Activated CD4-positive, alpha-beta T cell treated with anti-CD3 and anti-CD28 coated beads, Interleukin-2, amount 10 ng/mL, durations not matched to agents 7 days and 5 days (primary cell): Measurements from ENCODE around the gene ZCCHC14. TPM values are rescaled to one million over a fixed set of nuclear protein-coding genes. Genes with fewer than 3 reads are reported as not detected.
A peak's percentile ranks its signal among the peaks of the same experiment; 100 is the strongest.

Experiments
- CTCF ChIA-PET: fragments of 350-600 bp; sonication (Branson Sonifier 250); formaldehyde crosslinking; loops from one replicate; lab custom pipeline; 2021; ENCODE audit warnings: antibody characterized with exemption; lab: Charles Lee
- POLR2A ChIA-PET: fragments of 350-600 bp; sonication (Branson Sonifier 250); formaldehyde crosslinking; loops from one replicate; lab custom pipeline; 2021; ENCODE audit warnings: antibody characterized with exemption; lab: Charles Lee
- DNase-seq: peaks from one replicate; pipeline ENCODE4 v3.0.0-alpha.2; 2020
- H3K27ac Mint-ChIP-seq: one replicate; pipeline ENCODE4 v1.8.0; 2021; ENCODE audit warnings: mild to moderate bottlenecking, moderate library complexity, mixed read lengths
- H3K27me3 Mint-ChIP-seq: one replicate; pipeline ENCODE4 v1.8.0; 2021; ENCODE audit warnings: mixed read lengths
- H3K36me3 Mint-ChIP-seq: one replicate; pipeline ENCODE4 v1.8.0; 2021; ENCODE audit warnings: low read depth, mixed read lengths
- H3K4me1 Mint-ChIP-seq: one replicate; pipeline ENCODE4 v1.8.0; 2021; ENCODE audit warnings: mixed read lengths
- H3K4me3 Mint-ChIP-seq: one replicate; pipeline ENCODE4 v1.8.0; 2021; ENCODE audit warnings: mild to moderate bottlenecking, moderate library complexity, mixed read lengths
- H3K9me3 Mint-ChIP-seq: one replicate; pipeline ENCODE4 v1.8.0; 2021; ENCODE audit warnings: mixed read lengths
- total RNA-seq, 2 experiments: library from RNA; stranded (reverse); gene quantifications; one replicate each; pipeline ENCODE4 v1.2.3, GENCODE V29; 2021

The ZCCHC14 gene
- total RNA-seq, 2 experiments from 2014 or later, result 7.6 to 7.9 TPM

DNA sequence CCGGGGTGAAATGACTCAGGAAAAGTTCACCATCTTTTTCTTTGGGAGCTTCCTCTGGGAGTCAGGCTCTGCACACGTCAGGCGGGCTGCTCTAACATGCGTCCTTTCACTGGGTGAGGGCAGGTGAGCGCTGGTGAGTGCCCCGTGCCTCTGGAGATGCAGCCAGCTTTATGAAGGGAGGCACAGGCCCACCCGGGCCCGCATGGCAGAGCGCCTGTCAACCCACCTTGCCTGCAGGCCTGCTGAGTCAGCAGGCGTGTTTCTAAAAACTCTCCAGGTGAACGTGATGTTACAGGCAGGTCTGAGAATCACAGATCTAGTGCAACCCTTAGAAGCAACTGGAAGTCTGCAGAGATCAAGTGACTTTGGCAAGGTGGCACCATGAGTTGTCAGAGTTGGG is 82.3 kb downstream of the ZCCHC14 start:
- no peak overlapping the region for H3K4me3 Mint-ChIP-seq
- peaks cover 4% of the 10 kb centered on the region for H3K36me3 Mint-ChIP-seq
- ChIA-PET POLR2A (no interaction called here), CTCF (interaction anchor here (0.6 kb wide), 1 partner anchor 14 kb away, joined by 3 read pairs; no protein-coding TSS in a partner anchor)
- no peak overlapping the region for H3K27ac Mint-ChIP-seq
- no peaks in the 10 kb centered on the region for H3K9me3 Mint-ChIP-seq
- H3K4me1 Mint-ChIP-seq, result peaks cover 2% of the 10 kb centered on the region
- no peak for DNase-seq
- no peaks in the 10 kb centered on the region for H3K27me3 Mint-ChIP-seq

GRCh38 chr16:87409781-87410180 is 83.0 kb downstream of the ZCCHC14 start:
- H3K9me3 Mint-ChIP-seq, result no peaks in the 10 kb centered on the region
- H3K27ac Mint-ChIP-seq, result no peak overlapping the region
- CTCF ChIA-PET, result interaction anchor here (0.6 kb wide), 1 partner anchor 51 kb away, joined by 4 read pairs; no protein-coding TSS in a partner anchor
- H3K4me3 Mint-ChIP-seq, result no peak overlapping the region
- H3K27me3 Mint-ChIP-seq, result no peaks in the 10 kb centered on the region
- POLR2A ChIA-PET, result no interaction called here
- H3K4me1 Mint-ChIP-seq, result peaks cover 2% of the 10 kb centered on the region
- peaks cover 8% of the 10 kb centered on the region for H3K36me3 Mint-ChIP-seq
- no peak for DNase-seq

DNA sequence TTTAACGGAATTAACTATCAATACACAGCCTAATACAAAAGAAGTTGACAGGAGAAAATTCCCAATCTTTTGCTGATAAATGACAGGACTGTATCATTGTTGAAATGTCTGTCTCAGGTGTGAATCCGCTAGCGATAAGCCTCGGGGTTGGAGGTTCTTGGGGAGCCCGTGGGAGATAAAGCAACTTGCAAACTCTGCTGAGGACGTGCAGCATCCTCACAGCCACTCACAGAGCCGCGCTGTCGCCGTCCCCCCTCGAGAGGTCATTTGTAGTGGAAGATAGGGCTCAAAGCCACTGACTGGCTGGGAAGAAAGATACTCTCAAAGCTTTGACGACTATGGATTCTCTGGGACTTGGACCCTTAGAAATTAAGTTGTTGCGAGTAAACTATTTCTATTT is 83.7 kb downstream of the ZCCHC14 start:
- Mint-ChIP-seq H3K4me1 (peaks cover 2% of the 10 kb centered on the region), H3K36me3 (peaks cover 8% of the 10 kb centered on the region), H3K4me3 (no peak overlapping the region), H3K9me3 (no peaks in the 10 kb centered on the region), H3K27ac (no peak overlapping the region), H3K27me3 (no peaks in the 10 kb centered on the region)
- POLR2A ChIA-PET, result no interaction called here
- no peak for DNase-seq
- CTCF ChIA-PET, result no interaction called here

DNA sequence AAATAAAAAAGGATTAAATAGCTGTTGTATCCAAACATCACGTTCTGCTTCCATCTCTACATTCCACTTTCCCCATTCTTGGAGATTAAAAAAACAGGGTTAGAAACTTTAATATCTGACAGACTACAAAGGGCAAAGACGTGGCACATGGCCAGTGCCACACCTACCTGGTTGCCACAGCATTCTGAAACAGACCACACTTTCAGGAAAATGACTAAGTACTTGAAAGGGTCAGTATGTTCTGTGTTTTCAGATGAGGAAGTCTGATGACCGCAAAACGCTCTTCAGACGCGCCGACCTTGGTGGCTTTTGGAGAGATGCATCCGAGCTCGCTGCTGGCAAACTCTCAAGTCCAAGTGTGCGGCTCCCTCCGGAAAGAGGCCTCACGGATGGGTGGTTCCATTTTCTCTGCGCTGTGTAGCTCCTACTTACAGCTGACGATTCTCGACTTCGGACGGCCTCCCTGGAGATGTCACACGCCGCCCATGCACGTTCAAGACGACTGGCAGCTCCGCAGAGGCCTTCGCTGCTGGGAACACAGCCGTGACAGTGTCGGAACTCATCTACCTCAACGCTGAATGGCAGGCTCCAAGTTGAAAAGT is 85.2 kb downstream of the ZCCHC14 start:
- Mint-ChIP-seq H3K4me3 (no peak overlapping the region), H3K9me3 (no peaks in the 10 kb centered on the region), H3K4me1 (peaks cover 2% of the 10 kb centered on the region), H3K36me3 (peaks cover 17% of the 10 kb centered on the region), H3K27ac (no peak overlapping the region), H3K27me3 (no peaks in the 10 kb centered on the region)
- ChIA-PET POLR2A (no interaction called here), CTCF (interaction anchor here (1.3 kb wide), 1 partner anchor 9 kb away, joined by 3 read pairs; no protein-coding TSS in a partner anchor)
- DNase-seq, result no peak

- Mint-ChIP-seq H3K27me3 (no peaks in the 10 kb centered on the region), H3K4me3 (no peak overlapping the region), H3K27ac (no peak overlapping the region), H3K4me1 (peaks cover 2% of the 10 kb centered on the region), H3K36me3 (peaks cover 19% of the 10 kb centered on the region), H3K9me3 (no peaks in the 10 kb centered on the region)
- no peak for DNase-seq
- ChIA-PET CTCF (no interaction called here), POLR2A (no interaction called here)
Observed at GRCh38 chr16:87406495-87407088, 86.2 kb downstream of the ZCCHC14 start.

- Mint-ChIP-seq H3K27me3 (no peaks in the 10 kb centered on the region), H3K4me1 (peaks cover 2% of the 10 kb centered on the region), H3K9me3 (no peaks in the 10 kb centered on the region), H3K36me3 (peaks cover 25% of the 10 kb centered on the region), H3K27ac (no peak overlapping the region), H3K4me3 (no peak overlapping the region)
- no peak for DNase-seq
- CTCF ChIA-PET, result interaction anchor here (0.6 to 1.2 kb wide), 2 partner anchors 11 to 114 kb away, joined by 3 read pairs; no protein-coding TSS in a partner anchor
- POLR2A ChIA-PET, result no interaction called here
Observed at GRCh38 chr16:87404764-87405625, 87.8 kb downstream of the ZCCHC14 start.

- Mint-ChIP-seq H3K36me3 (peaks cover 20% of the 10 kb centered on the region), H3K9me3 (no peaks in the 10 kb centered on the region), H3K4me3 (no peak overlapping the region), H3K27ac (no peak overlapping the region), H3K4me1 (peaks cover 36% of the 10 kb centered on the region), H3K27me3 (no peaks in the 10 kb centered on the region)
- ChIA-PET CTCF (interaction anchor here (0.6 to 2.7 kb wide), 8 partner anchors 9 to 385 kb away, joined by 3 to 21 read pairs (median 4); partner anchors contain the start of gene FBXO31), POLR2A (no interaction called here)
- no peak for DNase-seq
Observed at GRCh38 chr16:87395181-87395842, 97.5 kb downstream of the ZCCHC14 start.

DNA sequence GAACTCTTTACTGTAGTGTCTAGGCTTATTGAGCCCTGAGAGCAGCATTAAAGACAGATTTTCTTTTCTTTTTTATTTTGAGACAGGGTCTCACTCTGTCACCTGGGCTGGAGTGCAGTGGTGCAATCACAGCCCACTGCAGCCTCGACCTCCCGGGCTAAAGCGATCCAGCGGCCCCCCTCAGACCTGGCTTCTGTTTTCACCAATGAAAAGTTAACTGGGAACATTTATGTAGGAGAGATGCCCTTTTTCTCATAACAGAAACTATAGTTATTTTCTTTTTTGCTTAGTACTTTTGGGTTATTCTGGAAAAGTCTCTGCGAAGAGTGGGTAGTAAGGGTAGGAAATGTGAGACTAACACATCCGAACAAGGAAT is 99.2 kb downstream of the ZCCHC14 start:
- no peaks in the 10 kb centered on the region for H3K27me3 Mint-ChIP-seq
- POLR2A ChIA-PET, result no interaction called here
- no peak for DNase-seq
- H3K4me1 Mint-ChIP-seq, result peaks cover 44% of the 10 kb centered on the region
- H3K36me3 Mint-ChIP-seq, result peaks cover 13% of the 10 kb centered on the region
- no peaks in the 10 kb centered on the region for H3K9me3 Mint-ChIP-seq
- H3K27ac Mint-ChIP-seq, result peak overlapping the region; percentile 95
- CTCF ChIA-PET, result interaction anchor here (1.0 to 2.7 kb wide), 6 partner anchors 10 to 242 kb away, joined by 3 to 21 read pairs (median 4); partner anchors contain the start of genes C16orf95 and FBXO31
- peak overlapping the region; percentile 91 for H3K4me3 Mint-ChIP-seq

GRCh38 chr16:87392821-87393679 is 99.8 kb downstream of the ZCCHC14 start:
- Mint-ChIP-seq H3K27me3 (no peaks in the 10 kb centered on the region), H3K27ac (peak overlapping the region; percentile 95), H3K9me3 (no peaks in the 10 kb centered on the region), H3K36me3 (peaks cover 13% of the 10 kb centered on the region), H3K4me3 (peak overlapping the region; percentile 91), H3K4me1 (peaks cover 51% of the 10 kb centered on the region)
- ChIA-PET POLR2A (no interaction called here), CTCF (interaction anchor here (1.6 to 2.7 kb wide), 4 partner anchors 9 to 76 kb away, joined by 4 to 21 read pairs (median 4); partner anchors contain the start of genes C16orf95 and FBXO31)
- DNase-seq, result peak; percentile 49

DNA sequence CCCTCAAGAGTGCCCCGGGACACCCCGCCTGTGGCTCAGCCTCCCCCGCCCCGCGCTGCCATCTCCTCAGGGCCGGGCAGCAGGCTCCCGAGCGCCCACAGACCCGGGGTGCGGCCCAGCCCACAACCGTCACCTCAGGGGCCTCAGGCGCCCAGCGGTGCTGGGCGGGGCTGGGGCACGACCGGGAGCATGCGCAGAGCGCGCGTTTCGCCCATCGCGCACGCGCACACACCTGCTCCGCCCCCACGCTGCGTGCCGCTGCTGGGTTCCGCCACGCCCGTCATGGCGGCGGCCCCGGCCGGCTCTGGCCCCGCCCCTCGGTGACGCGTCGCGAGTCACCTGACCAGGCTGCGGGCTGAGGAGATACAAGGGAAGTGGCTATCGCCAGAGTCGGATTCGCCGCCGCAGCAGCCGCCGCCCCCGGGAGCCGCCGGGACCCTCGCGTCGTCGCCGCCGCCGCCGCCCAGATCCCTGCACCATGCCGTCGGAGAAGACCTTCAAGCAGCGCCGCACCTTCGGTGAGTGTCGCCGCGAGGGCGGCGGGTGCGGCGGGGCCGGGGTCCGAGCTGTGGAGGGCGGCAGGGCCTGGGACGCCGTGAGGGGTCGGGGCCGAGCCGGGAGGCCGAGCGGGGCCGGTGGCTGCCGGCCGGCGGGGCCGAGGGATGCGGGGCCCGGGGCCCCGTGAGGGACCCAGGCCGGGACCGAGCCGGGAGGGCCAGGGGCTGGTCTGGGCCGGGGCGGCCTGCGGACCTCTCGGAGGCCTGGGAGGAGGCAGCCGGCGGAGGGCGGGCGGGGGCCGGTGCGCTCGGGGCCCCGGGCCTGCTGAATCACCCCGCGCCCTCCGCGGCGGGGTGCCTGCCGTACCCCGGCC is 100.6 kb downstream of the ZCCHC14 start, which contains the start of gene MAP1LC3B:
Gene MAP1LC3B (plus strand): TSS at position 387 of the 871 bp plus-strand sequence. CDS start 92 bp downstream, at position 479.
- peak within 1 kb of the TSS; percentile 97 for H3K27ac Mint-ChIP-seq
- no peaks in the 10 kb centered on the region for H3K27me3 Mint-ChIP-seq
- peak within 1 kb of the TSS; percentile 91 for H3K4me3 Mint-ChIP-seq
- H3K36me3 Mint-ChIP-seq, result peaks cover 16% of the 10 kb centered on the region
- no peaks in the 10 kb centered on the region for H3K9me3 Mint-ChIP-seq
- H3K4me1 Mint-ChIP-seq, result peaks cover 59% of the 10 kb centered on the region
- CTCF ChIA-PET, result interaction anchor here (2.7 kb wide), 1 partner anchor 8 kb away, joined by 21 read pairs; the partner anchor contains the start of gene FBXO31
- peak; percentile 96 for DNase-seq
- POLR2A ChIA-PET, result no interaction called here
